HEK293 (cell line): ENCODE measurements around the gene SLC39A5.

Experiments
- CTCF ChIA-PET: fragments of 350-600 bp; formaldehyde crosslinking; extraction: SDS; loops from one replicate; lab custom pipeline; 2021; ENCODE audit warnings: antibody characterized with exemption; lab: Yijun Ruan, JAX
- POLR2A ChIA-PET: fragments of 300-600 bp; formaldehyde crosslinking; extraction: SDS; loops from one replicate; lab custom pipeline; 2020; ENCODE audit warnings: antibody characterized with exemption, inconsistent platforms; lab: Yijun Ruan, JAX
- H3K27ac ChIP-seq: fragments of 200-500 bp; sonication (Bioruptor generic); 2 replicates; pipeline ENCODE4 v1.5.1; 2014; ENCODE audit warnings: low read depth, low read length, control low read depth, inconsistent platforms; ENCODE audit errors: extremely low read depth
- H3K36me3 ChIP-seq, 2 experiments: fragments of 200-500 bp in 1 of 2; sonication (Bioruptor generic) in 1 of 2; 1 replicate in 1 of 2; 2 replicates in 1 of 2; pipeline ENCODE4 v1.5.1; 2014 to 2017; ENCODE audit warnings: inconsistent platforms in 2 of 2, low read length in 2 of 2; ENCODE audit not compliant: control insufficient read depth in 2 of 2, insufficient read depth in 1 of 2
- H3K4me1 ChIP-seq: fragments of 200-500 bp; sonication (Bioruptor generic); 2 replicates; pipeline ENCODE4 v1.5.1; 2014; ENCODE audit warnings: mild to moderate bottlenecking, low read length, inconsistent platforms; ENCODE audit not compliant: control insufficient read depth, insufficient read depth
- H3K4me3 ChIP-seq: 2 replicates; pipeline ENCODE4 v1.5.1; 2011; ENCODE audit warnings: low read depth, mild to moderate bottlenecking, control low read depth, low read length, moderate library complexity
- H3K9me3 ChIP-seq: fragments of 200-500 bp; sonication (Bioruptor generic); 2 replicates; pipeline ENCODE4 v1.5.1; 2014; ENCODE audit warnings: low read depth, low read length, inconsistent platforms; ENCODE audit not compliant: control insufficient read depth, insufficient read depth
- GLIS1 ChIP-seq: fragments of 450-650 bp; formaldehyde crosslinking; IDR thresholded peaks from 2 replicates; pipeline ENCODE4 v1.5.1; 2016; ENCODE audit warnings: missing biosample characterization, missing genetic modification characterization
- HOXA7 ChIP-seq: sonication (generic); formaldehyde crosslinking; IDR thresholded peaks from 2 replicates; pipeline ENCODE4 v1.8.1; 2022; ENCODE audit warnings: missing genetic modification reagents, borderline replicate concordance
- IKZF3 ChIP-seq: fragments of 450-650 bp; IDR thresholded peaks from 2 replicates; pipeline ENCODE4 v1.5.0; 2018; ENCODE audit warnings: missing biosample characterization, mild to moderate bottlenecking, missing genetic modification characterization, moderate library complexity
- KLF16 ChIP-seq: fragments of 450-650 bp; formaldehyde crosslinking; IDR thresholded peaks from 2 replicates; pipeline ENCODE4 v1.5.1; 2017; ENCODE audit warnings: missing biosample characterization, missing genetic modification characterization
- KLF8 ChIP-seq: fragments of 450-650 bp; formaldehyde crosslinking; IDR thresholded peaks from 2 replicates; pipeline ENCODE4 v1.5.1; 2016; ENCODE audit warnings: missing biosample characterization, missing genetic modification characterization
- SCRT1 ChIP-seq: fragments of 450-650 bp; formaldehyde crosslinking; IDR thresholded peaks from 2 replicates; pipeline ENCODE4 v1.5.1; 2016; ENCODE audit warnings: missing biosample characterization, missing genetic modification characterization, borderline replicate concordance
- SP3 ChIP-seq: fragments of 450-650 bp; formaldehyde crosslinking; IDR thresholded peaks from 2 replicates; pipeline ENCODE4 v1.5.1; 2016; ENCODE audit warnings: missing biosample characterization, missing genetic modification characterization
- ZBTB1 ChIP-seq: fragments of 450-650 bp; formaldehyde crosslinking; IDR thresholded peaks from 2 replicates; pipeline ENCODE4 v1.5.1; 2016; ENCODE audit warnings: missing biosample characterization, missing genetic modification characterization
- ZBTB10 ChIP-seq: fragments of 450-650 bp; formaldehyde crosslinking; IDR thresholded peaks from 2 replicates; pipeline ENCODE4 v1.5.1; 2016; ENCODE audit warnings: missing biosample characterization, missing genetic modification characterization
- ZBTB26 ChIP-seq: fragments of 450-650 bp; formaldehyde crosslinking; optimal IDR thresholded peaks from 2 replicates; pipeline ENCODE3; 2016; ENCODE audit warnings: missing biosample characterization, mild to moderate bottlenecking, missing genetic modification characterization
- ZBTB44 ChIP-seq: fragments of 450-650 bp; IDR thresholded peaks from 2 replicates; pipeline ENCODE4 v1.5.1; 2018; ENCODE audit warnings: missing biosample characterization, mild to moderate bottlenecking, missing genetic modification characterization
- ZBTB8A ChIP-seq: fragments of 450-650 bp; formaldehyde crosslinking; IDR thresholded peaks from 2 replicates; pipeline ENCODE4 v1.5.1; 2016; ENCODE audit warnings: missing biosample characterization, missing genetic modification characterization
- ZNF114 ChIP-seq: fragments of 450-650 bp; formaldehyde crosslinking; IDR thresholded peaks from 2 replicates; pipeline ENCODE4 v1.5.0; 2017; ENCODE audit warnings: missing biosample characterization, missing genetic modification characterization
- ZNF214 ChIP-seq: fragments of 450-650 bp; formaldehyde crosslinking; IDR thresholded peaks from 2 replicates; pipeline ENCODE4 v1.5.1; 2017; ENCODE audit warnings: missing biosample characterization, mild to moderate bottlenecking, missing genetic modification characterization, borderline replicate concordance
- ZNF280C ChIP-seq: fragments of 450-650 bp; formaldehyde crosslinking; IDR thresholded peaks from 2 replicates; pipeline ENCODE4 v1.5.1; 2016; ENCODE audit warnings: missing biosample characterization, missing genetic modification characterization
- ZNF391 ChIP-seq: fragments of 450-650 bp; formaldehyde crosslinking; IDR thresholded peaks from 2 replicates; pipeline ENCODE4 v1.5.1; 2016; ENCODE audit warnings: low read depth, missing biosample characterization, missing genetic modification characterization, borderline replicate concordance
- ZNF394 ChIP-seq: fragments of 450-650 bp; formaldehyde crosslinking; IDR thresholded peaks from 2 replicates; pipeline ENCODE4 v1.5.1; 2016; ENCODE audit warnings: missing biosample characterization, missing genetic modification characterization, mild to moderate bottlenecking, moderate library complexity, borderline replicate concordance
- ZNF404 ChIP-seq: fragments of 450-650 bp; formaldehyde crosslinking; IDR thresholded peaks from 2 replicates; pipeline ENCODE4 v1.5.1; 2017; ENCODE audit warnings: missing biosample characterization, missing genetic modification characterization
- ZNF416 ChIP-seq: fragments of 450-650 bp; formaldehyde crosslinking; IDR thresholded peaks from 2 replicates; pipeline ENCODE4 v1.5.1; 2016; ENCODE audit warnings: missing biosample characterization, missing genetic modification characterization
- ZNF48 ChIP-seq: fragments of 450-650 bp; formaldehyde crosslinking; IDR thresholded peaks from 2 replicates; pipeline ENCODE4 v1.5.1; 2016; ENCODE audit warnings: missing biosample characterization, missing genetic modification characterization
- ZNF639 ChIP-seq: fragments of 450-650 bp; formaldehyde crosslinking; IDR thresholded peaks from 2 replicates; pipeline ENCODE4 v1.5.1; 2016; ENCODE audit warnings: missing biosample characterization, missing genetic modification characterization
- ZNF660 ChIP-seq: fragments of 450-650 bp; IDR thresholded peaks from 2 replicates; pipeline ENCODE4 v1.5.1; 2018; ENCODE audit warnings: missing biosample characterization, mild to moderate bottlenecking, missing genetic modification characterization
- ZNF707 ChIP-seq: fragments of 450-650 bp; formaldehyde crosslinking; IDR thresholded peaks from 2 replicates; pipeline ENCODE4 v1.5.1; 2016; ENCODE audit warnings: missing biosample characterization, missing genetic modification characterization
- ZNF76 ChIP-seq: fragments of 450-650 bp; formaldehyde crosslinking; IDR thresholded peaks from 2 replicates; pipeline ENCODE4; 2016; ENCODE audit warnings: low read depth, missing biosample characterization, missing genetic modification characterization, borderline replicate concordance
- ZSCAN23 ChIP-seq: fragments of 450-650 bp; formaldehyde crosslinking; IDR thresholded peaks from 2 replicates; pipeline ENCODE4 v1.5.1; 2016; ENCODE audit warnings: missing biosample characterization, missing genetic modification characterization
- ZSCAN30 ChIP-seq: fragments of 450-650 bp; IDR thresholded peaks from 2 replicates; pipeline ENCODE4 v1.5.1; 2018; ENCODE audit warnings: missing biosample characterization, mild to moderate bottlenecking, missing genetic modification characterization, moderate library complexity

The SLC39A5 gene

GRCh38 chr12:56266693-56267442 is 37.0 kb downstream of the SLC39A5 start, which contains the start of gene COQ10A:
COQ10A (plus strand) TSS chr12:56266942; CDS start chr12:56267119, 177 bp downstream.
- peaks cover 5 to 32% of the 10 kb centered on the region in 2 experiments for H3K36me3 ChIP-seq
- no peaks in the 10 kb centered on the region; the same call in 1 of the 2 replicates for H3K4me1 ChIP-seq
- ChIA-PET CTCF (interaction anchor here (0.6 to 1.7 kb wide), 19 partner anchors 9 to 293 kb away, joined by 3 to 6 read pairs (median 3); partner anchors contain the start of genes ANKRD52 and RAB5B), POLR2A (interaction anchor here (0.6 to 2.9 kb wide), 14 partner anchors 9 to 370 kb away, joined by 3 to 26 read pairs (median 4); partner anchors contain the start of genes ANKRD52, CNPY2, RBMS2 and RNF41)
- H3K4me3 ChIP-seq = peak within 1 kb of the TSS; percentile 65
- H3K9me3 ChIP-seq = no peaks in the 10 kb centered on the region
- H3K27ac ChIP-seq = peak within 1 kb of the TSS; percentile 62; the same call in 1 of the 2 replicates
- TF ChIP-seq ZNF394 (tag by site-specific recombination) (peak; percentile 89), ZBTB1 (tag by site-specific recombination) (no peak), ZBTB8A (tag by site-specific recombination) (peak; percentile 80), ZBTB26 (tag by site-specific recombination) (peak; percentile 98), ZNF416 (tag by site-specific recombination) (no peak), ZNF391 (tag by site-specific recombination) (no peak; the same call in 1 of the 2 replicates), ZSCAN23 (0 out of 2 replicates have a peak, but pooled peaks have one; percentile 47), ZNF404 (tag by site-specific recombination) (no peak), ZNF280C (tag by site-specific recombination) (no peak), ZNF639 (tag by site-specific recombination) (0 out of 2 replicates have a peak, but pooled peaks have one; percentile 12), GLIS1 (peak; percentile 71), ZBTB10 (tag by site-specific recombination) (peak; percentile 91), KLF16 (tag by site-specific recombination) (0 out of 2 replicates have a peak, but pooled peaks have one; percentile 60), ZBTB44 (tag by site-specific recombination) (no peak), ZNF114 (tag by site-specific recombination) (no peak), KLF8 (tag by site-specific recombination) (peak; percentile 38; the same call in 1 of the 2 replicates), ZSCAN30 (tag by site-specific recombination) (peak; percentile 82), ZNF660 (tag by site-specific recombination) (peak; percentile 82), SCRT1 (tag by site-specific recombination) (peak; percentile 98), ZNF48 (no peak), HOXA7 (CRISPR knock-in tag) (no peak), SP3 (peak; percentile 64), ZNF707 (tag by site-specific recombination) (no peak), ZNF214 (no peak), ZNF76 (peak; percentile 92), IKZF3 (tag by site-specific recombination) (peak; percentile 80)
